GM21390 (cell line): ENCODE results near the gene TMPRSS15.
"Not testable (repeated sequence)": the region's sequence is repeated elsewhere in the genome, so short reads cannot be mapped to it uniquely, and the experiment has no call there.

ENCODE experiments used
- ATAC-seq: cut with Tn5 transposase; IDR thresholded peaks from one replicate; pipeline ENCODE4 v1.9.1; 2021; ENCODE audit not compliant: unreplicated experiment

TMPRSS15 gene

DNA sequence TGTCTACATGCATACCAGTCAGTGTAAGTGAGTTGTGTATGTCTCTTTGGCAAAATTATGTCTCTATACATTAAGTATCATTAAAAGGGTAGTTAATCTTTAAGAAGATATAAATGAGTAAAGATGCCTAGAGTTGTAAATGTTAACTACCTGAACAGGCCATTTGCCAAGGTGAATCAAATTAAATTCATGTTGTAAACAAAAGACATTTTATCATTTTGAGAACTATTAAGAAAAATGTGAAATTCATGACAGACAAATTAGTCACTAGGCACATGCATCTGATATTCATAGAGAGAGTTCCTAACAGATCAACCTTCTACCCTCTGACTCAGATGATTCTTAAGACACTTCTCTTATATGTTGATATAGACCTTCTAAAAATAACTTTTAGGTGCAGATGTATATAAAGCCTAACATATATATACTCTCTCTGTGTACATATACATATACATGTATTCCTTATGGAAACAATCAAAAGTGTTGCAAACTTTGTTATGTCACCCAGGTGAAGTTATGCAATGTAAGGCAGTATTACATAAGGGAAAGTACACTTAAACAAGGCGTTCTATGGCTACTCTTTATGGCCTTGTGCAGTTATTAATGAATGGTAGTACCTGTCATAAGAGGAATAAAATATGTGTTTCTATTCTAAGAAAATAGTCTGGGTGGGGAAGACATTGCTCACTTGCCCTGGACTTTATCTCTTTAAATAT, at the start of gene TMPRSS15:
Gene TMPRSS15 (minus strand): TSS at position 51 of the 716 bp plus-strand sequence. CDS start 163 bp downstream, outside the sequence.
- no peak for ATAC-seq

GRCh38 chr21:18451670-18452069, 48.1 kb upstream of the TMPRSS15 start:
- no peak for ATAC-seq

DNA sequence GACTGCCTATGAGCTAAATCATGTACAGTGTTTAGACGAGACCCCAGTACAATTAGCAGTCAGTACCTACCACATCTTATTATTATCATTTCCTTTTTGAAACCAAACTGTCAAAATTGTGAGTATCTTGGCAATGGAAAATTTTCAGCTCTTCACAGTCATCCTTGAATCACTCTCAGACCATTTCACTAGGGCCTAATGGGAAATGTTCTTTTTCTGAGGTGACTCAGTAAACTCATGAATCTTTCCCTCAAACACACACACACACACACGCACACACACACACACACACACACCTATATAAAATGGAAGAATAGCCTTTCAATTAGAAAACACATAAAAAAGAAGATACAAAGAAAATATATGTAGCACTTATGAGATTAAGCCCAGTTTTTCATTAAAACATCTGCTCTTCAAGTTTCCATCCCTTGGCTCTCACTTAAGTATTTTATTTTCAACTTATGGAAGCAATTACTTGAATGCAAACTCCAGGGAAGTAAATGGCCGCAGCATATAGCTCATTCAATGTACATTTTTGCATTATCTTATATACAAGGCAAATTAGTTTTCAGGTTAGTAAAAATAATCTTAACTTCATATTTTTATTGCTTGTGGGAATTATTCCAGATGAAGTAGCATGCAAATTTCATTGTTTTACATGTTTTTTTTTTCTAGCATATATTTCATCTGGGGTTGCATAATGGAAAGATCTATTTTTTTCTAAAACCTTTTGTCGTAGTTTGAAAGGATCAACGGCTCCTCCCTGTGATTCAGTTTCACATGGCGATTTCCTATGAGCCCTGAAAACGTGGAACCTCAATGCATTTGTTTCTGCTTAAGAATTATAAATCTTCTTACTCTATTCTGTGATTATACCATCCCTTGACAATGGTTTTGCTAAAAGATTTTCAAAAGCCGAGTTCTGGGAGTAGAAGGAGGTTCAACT, 46.3 kb upstream of the TMPRSS15 start:
- no peak for ATAC-seq

DNA sequence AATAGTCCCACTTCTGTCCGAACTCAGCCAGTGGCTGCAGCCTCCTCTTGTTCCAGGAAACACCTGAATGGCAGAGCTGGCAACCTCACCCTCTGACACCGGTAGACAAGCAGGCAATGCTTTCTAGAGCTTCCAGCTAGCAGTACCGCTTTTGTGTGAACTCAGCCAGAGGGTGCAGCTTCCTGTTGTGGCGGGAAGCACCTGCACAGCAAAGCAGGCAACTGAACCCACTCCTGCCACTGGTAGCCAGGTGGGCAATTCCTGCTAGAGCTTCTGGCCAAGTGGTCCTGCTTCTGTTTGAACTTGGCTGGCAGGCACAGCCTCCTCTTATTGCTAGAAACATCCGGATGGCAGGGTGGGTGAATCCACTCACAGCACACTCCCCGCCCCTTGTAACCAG, 40.1 kb upstream of the TMPRSS15 start:
- no peak for ATAC-seq

GRCh38 chr21:18443085-18443484, 39.5 kb upstream of the TMPRSS15 start:
- ATAC-seq = no peak

GRCh38 chr21:18430341-18430740, 26.8 kb upstream of the TMPRSS15 start:
- ATAC-seq = no peak

DNA sequence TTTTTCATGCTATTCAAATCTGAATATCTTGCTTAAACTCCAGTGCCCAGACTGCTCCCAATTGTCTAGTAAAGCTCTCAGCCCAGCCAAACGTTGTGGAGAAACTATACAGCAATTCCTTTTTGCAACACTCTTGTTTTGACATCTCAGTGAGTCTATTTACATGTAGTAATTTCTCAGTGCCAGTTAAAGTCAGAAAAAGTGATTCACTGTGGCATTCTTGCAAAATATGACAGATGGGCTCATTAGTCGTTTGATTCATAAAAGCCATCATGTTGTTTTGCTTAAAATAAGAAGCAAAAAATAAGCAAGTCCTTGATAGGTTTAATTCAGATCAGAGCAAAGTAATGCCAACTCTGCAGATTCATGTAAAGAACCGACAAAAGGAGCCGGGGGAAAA, 20.7 kb upstream of the TMPRSS15 start:
- ATAC-seq = no peak

- ATAC-seq = no peak
Measured at GRCh38 chr21:18417141-18417790, 13.7 kb upstream of the TMPRSS15 start.

- ATAC-seq = no peak
Measured at GRCh38 chr21:18411565-18411964, 8.0 kb upstream of the TMPRSS15 start.

GRCh38 chr21:18409579-18409978, 6.0 kb upstream of the TMPRSS15 start:
- ATAC-seq = no peak

DNA sequence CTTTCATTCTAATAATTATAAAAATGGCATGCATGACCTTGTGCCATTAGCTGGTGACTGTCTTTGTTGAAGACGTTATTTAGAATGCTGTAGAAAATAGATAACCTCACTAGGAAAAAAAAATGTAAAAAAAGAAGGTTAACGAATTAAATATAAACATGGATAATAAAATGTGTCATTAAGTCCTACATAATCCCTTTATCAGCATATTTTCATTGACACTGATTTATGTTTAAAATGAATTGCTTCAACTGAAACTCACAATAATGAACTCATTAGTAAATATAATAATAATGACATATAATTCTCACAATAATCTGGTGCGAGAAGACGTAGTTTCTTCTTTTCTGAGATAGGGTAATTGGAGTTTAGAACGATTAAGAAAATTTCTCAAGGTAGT, 4.7 kb downstream of the TMPRSS15 start:
- no peak for ATAC-seq

- no peak for ATAC-seq
Measured at GRCh38 chr21:18387994-18388393, 15.6 kb downstream of the TMPRSS15 start.

DNA sequence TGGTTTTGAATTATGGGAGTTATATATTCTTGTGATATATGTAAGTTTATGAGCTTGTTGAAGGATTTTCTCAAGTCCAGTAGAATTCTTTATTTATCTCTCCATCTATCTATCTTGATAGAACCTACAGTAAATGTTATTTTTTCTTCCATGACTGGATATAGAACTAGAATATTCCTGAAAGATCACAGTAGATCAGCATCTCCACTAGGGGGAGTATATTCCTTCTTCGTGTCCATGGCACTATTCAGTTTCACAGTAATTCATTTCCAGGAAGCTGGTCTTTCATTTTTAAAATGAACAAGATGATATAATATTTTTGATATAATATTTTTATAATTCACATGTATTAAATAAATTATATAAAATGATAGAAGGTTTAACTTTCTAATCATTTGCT, 18.8 kb downstream of the TMPRSS15 start:
- ATAC-seq = no peak

DNA sequence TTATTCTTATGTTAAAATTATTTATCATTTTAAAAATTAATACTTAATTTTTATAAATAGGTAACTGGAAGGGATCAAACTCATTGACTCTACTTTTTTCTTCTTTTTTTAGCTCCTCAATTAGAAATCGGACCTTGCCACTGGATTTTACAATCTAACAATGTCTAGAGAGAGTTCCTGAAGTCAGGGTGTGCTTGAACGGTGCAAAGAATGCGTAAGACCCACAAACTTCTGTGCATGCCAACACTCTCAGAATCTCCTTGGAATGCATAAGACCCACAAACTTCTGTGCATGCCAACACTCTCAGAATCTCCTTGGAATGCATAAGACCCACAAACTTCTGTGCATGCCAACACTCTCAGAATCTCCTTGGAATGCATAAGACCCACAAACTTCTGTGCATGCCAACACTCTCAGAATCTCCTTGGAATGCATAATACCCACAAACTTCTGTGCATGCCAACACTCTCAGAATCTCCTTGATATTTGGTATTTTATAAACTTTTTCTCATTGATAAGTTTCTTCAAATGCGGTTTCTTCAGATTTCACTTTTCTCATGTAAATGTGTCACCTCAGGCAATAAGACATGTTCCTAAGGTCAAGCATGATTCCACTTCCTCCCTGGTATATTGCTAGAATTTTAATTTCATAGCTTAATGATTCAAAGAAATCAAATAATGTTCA, 20.5 kb downstream of the TMPRSS15 start:
- ATAC-seq = not testable (repeated sequence)

GRCh38 chr21:18382141-18382540, 21.4 kb downstream of the TMPRSS15 start:
- ATAC-seq = no peak

GRCh38 chr21:18373606-18374005, 30.0 kb downstream of the TMPRSS15 start:
- ATAC-seq = no peak

GRCh38 chr21:18370301-18370700, 33.3 kb downstream of the TMPRSS15 start:
- no peak for ATAC-seq

DNA sequence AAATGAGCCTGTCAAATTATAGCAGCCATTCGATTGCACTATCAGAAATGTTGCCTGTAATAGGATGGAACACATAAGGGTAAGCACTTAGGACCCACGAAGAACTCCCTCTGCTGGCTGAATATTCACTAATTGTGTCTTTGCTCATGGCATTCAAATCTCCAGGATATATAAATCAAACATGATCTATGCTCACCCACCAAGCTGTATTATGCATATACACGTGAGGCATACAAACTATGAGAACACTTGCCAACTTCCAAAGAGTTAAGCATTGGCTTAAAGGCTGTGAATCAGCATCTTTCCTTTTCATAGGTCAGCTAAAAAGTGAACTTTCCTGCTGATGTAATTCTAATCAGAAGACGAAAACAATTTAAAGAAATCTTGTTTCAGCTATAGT, 34.5 kb downstream of the TMPRSS15 start:
- no peak for ATAC-seq

- ATAC-seq = no peak
Measured at GRCh38 chr21:18368205-18368604, 35.4 kb downstream of the TMPRSS15 start.

GRCh38 chr21:18356801-18357200, 46.8 kb downstream of the TMPRSS15 start:
- no peak for ATAC-seq

- ATAC-seq = no peak
Measured at GRCh38 chr21:18354947-18355346, 48.6 kb downstream of the TMPRSS15 start.
